HTERT RPE-1 (cell line): Measurements from ENCODE around the gene CERK.
"Not testable (repeated sequence)": the region's sequence is repeated elsewhere in the genome, so short reads cannot be mapped to it uniquely, and the experiment has no call there.

Source experiments
- in situ Hi-C: fragments of 300-500 bp; cut with MboI; formaldehyde crosslinking; loops from 4 replicates; pipeline ENCODE4 v1.14.3; 2020; ENCODE audit warnings: low sequenced_read_pairs

The CERK gene

GRCh38 chr22:46737976-46738646 lies at the start of gene CERK:
Gene CERK (minus strand): TSS chr22:46738252. CDS start chr22:46738148, 104 bp downstream.
- in situ Hi-C loops: no loop called here

- in situ Hi-C loops: no loop called here
Measured at GRCh38 chr22:46783721-46784120, 45.7 kb upstream of the CERK start.

DNA sequence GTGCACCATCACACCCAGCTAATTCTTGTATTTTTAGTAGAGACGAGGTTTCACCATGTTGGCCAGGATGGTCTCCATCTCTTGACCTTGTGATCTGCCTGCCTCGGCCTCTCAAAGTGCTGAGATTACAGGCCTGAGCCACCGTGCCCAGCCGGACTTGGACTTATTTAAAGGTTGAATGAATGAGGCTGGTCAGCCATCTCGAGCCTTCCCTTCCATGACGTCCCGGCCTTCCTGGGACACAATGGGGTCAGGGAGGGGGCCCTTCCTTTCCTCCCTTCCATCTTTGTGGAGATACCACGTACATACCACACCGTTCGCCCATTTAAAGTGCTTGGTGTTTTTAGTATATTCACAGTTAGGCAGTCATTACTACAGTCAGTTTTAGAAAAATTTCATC lies 44.1 kb upstream of the CERK start:
- in situ Hi-C loops: not testable (repeated sequence)

- in situ Hi-C loops: no loop called here
Measured at GRCh38 chr22:46781291-46781690, 43.2 kb upstream of the CERK start.

DNA sequence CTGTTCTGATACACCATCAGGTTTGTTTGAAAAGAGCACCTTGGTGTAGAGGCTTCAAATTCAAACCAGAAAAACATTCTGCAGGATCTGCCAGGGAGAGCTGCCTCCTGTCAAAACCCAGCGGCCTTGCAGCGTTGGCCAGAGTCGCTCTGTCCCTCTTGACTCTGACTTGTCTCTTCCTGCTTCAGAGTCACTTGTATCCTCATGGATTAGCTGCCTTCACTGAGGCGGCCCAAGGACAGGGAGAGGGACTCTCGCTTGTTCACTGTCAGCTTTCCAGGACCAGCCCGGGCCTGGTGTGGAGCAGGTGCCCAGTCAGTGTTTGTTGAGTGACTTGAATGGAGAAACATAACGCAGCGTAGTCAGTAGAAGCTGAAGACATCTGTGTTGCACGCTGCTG lies 42.4 kb upstream of the CERK start:
- in situ Hi-C loops: no loop called here

- in situ Hi-C loops: no loop called here
Measured at GRCh38 chr22:46779651-46780050, 41.6 kb upstream of the CERK start.

DNA sequence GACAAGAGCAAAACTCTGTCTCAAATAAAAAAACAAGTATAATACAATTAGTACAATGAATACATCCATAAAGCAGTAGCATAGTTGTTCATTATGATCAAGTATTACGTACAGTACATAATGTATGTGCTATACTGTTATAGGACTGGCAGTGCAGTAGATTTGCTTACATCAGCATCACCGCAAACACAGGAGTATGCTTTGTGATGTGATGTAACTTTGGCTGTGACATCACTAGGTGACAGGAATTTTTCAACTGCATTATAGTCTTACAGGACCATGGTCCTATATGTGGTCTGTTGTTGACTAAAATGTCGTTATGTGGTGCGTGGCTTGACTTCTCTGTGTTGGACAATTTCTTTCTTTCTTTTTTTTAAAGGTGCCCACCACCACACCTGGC lies 41.0 kb upstream of the CERK start:
- in situ Hi-C loops: no loop called here

GRCh38 chr22:46777609-46777970 lies 39.5 kb upstream of the CERK start:
- in situ Hi-C loops: no loop called here

DNA sequence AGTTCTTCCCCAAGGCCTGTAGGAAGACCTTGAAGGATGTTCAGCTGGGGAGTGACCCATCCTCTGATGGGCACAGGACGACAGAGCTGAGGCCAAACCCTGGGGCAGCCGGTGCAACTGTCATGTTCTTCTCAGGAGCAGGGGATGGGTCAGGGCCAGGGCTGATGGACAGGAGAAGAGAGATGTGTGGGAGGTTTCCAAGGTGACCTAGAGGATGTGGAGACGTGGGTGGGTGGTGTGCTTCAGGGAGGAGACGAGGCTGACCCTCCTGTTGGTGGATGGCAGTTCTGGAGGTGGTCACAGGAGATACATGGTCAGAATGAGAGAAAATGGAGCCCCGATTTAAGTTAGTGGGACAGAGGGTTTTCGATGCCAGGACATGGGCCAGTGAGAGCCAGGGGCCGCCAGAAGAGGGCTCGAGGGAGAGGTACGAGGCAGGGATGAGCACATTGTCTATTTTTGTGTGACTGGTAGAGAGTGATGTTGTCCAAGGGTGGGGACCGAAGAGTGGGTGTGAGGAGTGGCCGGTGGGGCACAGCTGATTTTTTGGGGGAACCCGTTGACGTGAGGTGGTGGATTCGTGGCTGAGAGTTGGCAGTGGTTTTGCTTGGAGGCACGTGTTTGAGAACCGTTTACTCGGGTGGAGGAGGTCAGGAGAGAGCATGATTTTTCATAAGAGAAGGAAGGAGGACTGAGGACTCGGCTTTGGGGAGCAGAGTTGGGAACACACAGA lies 39.0 kb upstream of the CERK start:
- in situ Hi-C loops: no loop called here

GRCh38 chr22:46775850-46776826 lies 38.1 kb upstream of the CERK start:
- in situ Hi-C loops: no loop called here

GRCh38 chr22:46774980-46775849 lies 37.2 kb upstream of the CERK start:
- in situ Hi-C loops: no loop called here

- in situ Hi-C loops: no loop called here
Measured at GRCh38 chr22:46774253-46774979, 36.4 kb upstream of the CERK start.

- in situ Hi-C loops: no loop called here
Measured at GRCh38 chr22:46773076-46773475, 35.0 kb upstream of the CERK start.

DNA sequence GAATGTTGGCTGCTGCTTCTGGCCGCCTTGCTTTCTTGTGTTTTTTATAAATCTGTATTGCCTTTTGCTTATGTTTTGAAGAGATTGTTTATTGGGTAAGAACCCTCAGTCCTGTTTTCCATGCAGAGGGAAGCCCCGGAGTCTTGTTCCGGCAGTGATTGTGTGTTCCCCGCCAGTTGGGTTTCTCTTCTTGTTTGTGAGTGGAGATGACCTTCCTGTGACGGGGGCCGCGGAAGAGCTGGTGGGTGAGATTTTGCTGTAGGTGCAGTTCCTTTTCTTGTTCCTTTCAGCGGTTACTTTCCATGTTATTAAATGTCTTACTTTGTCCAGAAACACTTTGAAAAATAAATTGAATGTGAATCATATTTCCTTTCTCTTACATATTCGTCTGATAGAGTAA lies 32.7 kb upstream of the CERK start:
- in situ Hi-C loops: no loop called here

DNA sequence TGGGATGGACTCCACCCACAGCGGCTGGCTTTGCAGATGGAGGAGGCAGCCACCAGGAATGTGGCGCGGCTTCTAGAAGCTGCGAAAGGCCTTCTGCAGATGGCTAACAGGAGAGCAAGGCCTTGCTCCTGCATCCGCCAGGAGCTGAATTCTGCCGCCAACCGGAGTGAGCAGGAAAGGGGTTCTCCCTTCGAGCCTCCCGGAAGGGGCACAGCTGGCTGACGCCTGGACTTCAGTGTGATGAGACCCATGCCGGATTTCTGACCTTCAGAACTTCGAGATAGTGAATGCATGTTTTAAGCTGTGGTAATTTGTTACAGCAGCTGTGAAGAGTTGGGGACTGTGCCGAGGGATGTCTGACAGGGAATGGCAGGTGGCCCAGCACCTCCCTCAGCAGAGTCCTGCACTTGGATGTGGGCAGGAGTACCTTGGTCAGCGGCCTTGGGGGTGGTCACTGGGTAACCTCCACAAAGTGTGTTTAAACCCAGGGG lies 32.1 kb upstream of the CERK start:
- in situ Hi-C loops: no loop called here

GRCh38 chr22:46769706-46770105 lies 31.7 kb upstream of the CERK start:
- in situ Hi-C loops: no loop called here

- in situ Hi-C loops: no loop called here
Measured at GRCh38 chr22:46769191-46769675, 31.2 kb upstream of the CERK start.

DNA sequence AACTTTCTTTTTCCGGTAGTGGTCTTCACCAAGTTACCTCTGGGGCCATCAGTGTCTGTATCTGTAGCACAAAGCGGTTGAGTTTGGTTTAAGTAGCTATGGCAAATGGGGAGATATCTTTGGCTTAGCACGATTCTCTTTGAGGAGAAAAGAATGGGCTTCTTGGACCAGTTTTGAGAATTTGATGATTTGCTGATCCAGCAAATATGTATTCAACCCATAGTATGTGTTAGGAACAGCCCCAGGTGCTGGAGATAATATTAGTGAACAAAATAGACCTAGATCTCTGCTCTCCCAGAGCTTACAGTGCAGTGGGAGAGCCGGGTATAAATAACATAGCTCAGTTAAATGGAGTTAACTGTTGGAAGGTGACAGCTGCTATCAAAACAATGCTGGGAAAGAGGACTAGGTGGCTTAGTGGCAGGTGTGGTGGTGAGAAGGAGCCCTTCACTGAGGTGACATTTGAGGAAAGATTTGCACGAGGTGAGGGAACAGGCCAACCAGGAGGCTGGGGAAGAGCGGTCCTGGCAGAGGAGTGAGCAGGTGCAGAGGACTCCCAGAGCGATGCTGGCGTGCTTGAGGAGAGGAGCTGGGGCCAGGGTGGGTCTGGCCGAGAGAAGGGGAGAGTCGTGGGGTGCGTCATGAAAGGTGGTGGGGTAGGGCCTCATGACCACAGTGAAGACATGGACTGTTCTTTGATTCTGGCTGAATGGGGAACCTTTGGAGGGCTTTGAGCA lies 29.4 kb upstream of the CERK start:
- in situ Hi-C loops: no loop called here

DNA sequence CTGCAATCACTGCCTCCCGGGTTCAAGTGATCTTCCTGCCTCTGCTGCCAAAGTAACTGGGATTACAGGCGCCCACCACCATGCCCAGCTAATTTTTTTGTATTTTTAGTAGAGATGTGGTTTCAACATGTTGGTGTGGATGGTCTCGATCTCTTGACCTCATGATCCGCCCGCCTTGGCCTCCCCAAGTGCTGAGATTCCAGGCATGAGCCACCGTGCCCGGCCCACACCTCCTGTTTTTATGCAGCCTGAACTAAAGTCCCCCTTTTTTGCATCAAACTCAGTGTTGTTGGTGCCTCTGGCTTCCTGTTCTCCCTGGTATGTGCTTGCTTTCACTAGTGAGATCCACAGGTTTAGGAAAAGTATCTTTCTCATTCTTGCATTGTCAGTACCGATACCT lies 28.6 kb upstream of the CERK start:
- in situ Hi-C loops: no loop called here
